OCI-LY1 (cell line): Measurements from ENCODE around the gene ADM2.

ENCODE experiments used
- CTCF ChIP-seq: fragments of 200-600 bp; sonication (generic), shearing (Covaris generic); IDR thresholded peaks from 2 replicates; pipeline ENCODE4 v1.5.1; 2017; ENCODE audit warnings: mild to moderate bottlenecking, antibody characterized with exemption, low read length, moderate library complexity, mixed read lengths
- EZH2 ChIP-seq: fragments of 200-600 bp; sonication (generic), shearing (Covaris generic); IDR thresholded peaks from 2 replicates; pipeline ENCODE4 v1.8.0; 2017; ENCODE audit warnings: borderline replicate concordance, mixed run types, mild to moderate bottlenecking, antibody characterized with exemption, low read length, moderate library complexity, mixed read lengths

- TF ChIP-seq CTCF (no peak), EZH2 (no peak)
Observed at GRCh38 chr22:50445880-50446707, 35.2 kb upstream of the ADM2 start.
